ENCODE measurements around the gene RIMBP2.

GRCh38 chr12:130501821-130502220, 214.3 kb downstream of the RIMBP2 start:
- TF ChIP-seq CTCF (IDR thresholded peaks at IDR 0.05; ENCODE audit: poor library complexity, severe bottlenecking) (no peak), TAF1 (IDR thresholded peaks at IDR 0.05; ENCODE audit: low read depth) (no peak), EP300 (conservative IDR thresholded peaks at IDR 0.05; ENCODE audit: poor library complexity, severe bottlenecking) (no peak), POLR2AphosphoS5 (IDR thresholded peaks at IDR 0.05) (no peak), SMC3 (conservative IDR thresholded peaks at IDR 0.05; ENCODE audit: poor library complexity) (no peak), REST (IDR thresholded peaks at IDR 0.05; ENCODE audit: borderline replicate concordance) (no peak)

Measured in neural cell (in vitro differentiated cells).